ENCODE data around the gene SPEG.

The SPEG gene

DNA sequence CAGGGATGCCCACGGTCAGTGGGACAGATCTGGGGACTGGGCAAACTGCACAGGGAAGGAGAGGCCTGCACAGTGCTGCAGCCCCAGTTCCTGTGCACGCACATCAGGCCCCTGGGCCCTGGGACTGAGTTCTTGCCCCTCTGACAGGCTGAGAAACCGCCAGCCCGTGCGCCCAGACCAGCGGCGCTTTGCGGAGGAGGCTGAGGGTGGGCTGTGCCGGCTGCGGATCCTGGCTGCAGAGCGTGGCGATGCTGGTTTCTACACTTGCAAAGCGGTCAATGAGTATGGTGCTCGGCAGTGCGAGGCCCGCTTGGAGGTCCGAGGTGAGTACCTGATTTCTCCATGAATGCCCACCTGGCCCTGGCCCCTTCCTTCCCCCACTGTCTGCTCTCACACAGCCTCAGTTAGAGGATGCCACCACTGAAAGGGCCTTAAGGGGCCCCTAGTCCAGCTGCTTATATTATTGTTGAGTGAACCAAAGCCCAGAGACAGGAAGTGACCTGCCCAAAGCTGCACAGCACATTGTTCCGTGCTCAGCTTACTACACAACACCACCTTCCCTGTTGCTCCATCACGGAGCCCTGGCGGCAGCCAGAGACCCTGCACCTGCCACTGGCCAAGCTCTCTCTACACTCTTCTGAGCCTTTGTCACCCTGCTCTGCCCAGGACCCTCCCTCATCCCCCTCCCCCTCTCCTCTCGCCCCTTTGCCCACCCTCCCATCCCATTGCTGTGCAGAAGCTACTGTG lies 29.8 kb downstream of the SPEG start:
- TF ChIP-seq, protein P1, sequence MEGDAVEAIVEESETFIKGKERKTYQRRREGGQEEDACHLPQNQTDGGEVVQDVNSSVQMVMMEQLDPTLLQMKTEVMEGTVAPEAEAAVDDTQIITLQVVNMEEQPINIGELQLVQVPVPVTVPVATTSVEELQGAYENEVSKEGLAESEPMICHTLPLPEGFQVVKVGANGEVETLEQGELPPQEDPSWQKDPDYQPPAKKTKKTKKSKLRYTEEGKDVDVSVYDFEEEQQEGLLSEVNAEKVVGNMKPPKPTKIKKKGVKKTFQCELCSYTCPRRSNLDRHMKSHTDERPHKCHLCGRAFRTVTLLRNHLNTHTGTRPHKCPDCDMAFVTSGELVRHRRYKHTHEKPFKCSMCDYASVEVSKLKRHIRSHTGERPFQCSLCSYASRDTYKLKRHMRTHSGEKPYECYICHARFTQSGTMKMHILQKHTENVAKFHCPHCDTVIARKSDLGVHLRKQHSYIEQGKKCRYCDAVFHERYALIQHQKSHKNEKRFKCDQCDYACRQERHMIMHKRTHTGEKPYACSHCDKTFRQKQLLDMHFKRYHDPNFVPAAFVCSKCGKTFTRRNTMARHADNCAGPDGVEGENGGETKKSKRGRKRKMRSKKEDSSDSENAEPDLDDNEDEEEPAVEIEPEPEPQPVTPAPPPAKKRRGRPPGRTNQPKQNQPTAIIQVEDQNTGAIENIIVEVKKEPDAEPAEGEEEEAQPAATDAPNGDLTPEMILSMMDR (IDR thresholded peaks at IDR 0.05; ENCODE audit: borderline replicate concordance, insufficient read depth, low read depth, low read length), result no peak
- no peak overlapping the region for H3K4me3 ChIP-seq (ENCODE audit: low read depth, low read length)

DNA sequence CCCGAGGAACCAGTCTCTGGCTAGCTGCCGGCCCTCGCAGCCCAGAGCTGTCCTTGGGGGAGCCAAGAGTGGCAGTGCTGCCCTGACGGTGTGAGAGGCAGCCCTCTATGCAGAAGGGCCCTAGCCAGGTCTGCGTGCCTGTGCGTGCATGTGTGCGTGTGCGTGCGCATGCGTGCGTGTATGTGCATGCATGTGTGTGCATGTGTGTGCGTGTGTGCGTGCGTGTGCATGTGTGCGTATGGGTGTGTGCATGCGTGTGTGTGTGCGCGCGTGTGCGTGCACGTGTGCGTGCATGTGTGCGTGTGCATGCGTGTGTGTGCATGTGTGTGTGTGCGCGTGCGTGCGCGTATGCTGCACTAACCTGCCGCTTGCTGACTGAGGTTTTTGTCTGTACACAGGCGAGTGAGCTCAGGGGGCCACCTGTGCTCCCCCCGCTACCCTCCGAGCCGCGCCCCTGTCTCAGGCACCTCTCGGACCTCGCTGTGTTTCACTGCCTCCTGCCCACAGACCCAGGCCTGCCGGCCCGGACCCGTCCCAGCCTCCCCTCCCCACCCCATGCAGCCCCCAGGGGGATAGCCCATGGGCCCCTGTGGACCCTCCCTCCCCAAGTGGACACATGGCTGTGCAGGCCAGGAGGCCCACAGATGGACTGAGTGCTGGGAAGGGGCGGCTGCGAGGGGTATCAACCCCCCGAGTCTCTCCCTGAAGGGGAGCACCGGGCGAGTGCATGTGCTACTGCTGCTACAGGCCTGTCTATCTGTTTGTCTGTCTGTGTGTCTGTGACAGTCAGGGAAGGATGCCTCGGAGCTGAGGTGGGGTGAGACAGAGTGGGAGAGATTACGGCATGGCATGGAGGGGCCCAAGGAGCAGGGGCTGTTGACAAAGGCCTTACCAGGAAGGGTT lies 31.3 kb downstream of the SPEG start:
- TF ChIP-seq, protein P1 (IDR thresholded peaks at IDR 0.05; ENCODE audit: borderline replicate concordance, insufficient read depth, low read depth, low read length), result no peak
- no peak overlapping the region for H3K4me3 ChIP-seq (ENCODE audit: low read depth, low read length)

DNA sequence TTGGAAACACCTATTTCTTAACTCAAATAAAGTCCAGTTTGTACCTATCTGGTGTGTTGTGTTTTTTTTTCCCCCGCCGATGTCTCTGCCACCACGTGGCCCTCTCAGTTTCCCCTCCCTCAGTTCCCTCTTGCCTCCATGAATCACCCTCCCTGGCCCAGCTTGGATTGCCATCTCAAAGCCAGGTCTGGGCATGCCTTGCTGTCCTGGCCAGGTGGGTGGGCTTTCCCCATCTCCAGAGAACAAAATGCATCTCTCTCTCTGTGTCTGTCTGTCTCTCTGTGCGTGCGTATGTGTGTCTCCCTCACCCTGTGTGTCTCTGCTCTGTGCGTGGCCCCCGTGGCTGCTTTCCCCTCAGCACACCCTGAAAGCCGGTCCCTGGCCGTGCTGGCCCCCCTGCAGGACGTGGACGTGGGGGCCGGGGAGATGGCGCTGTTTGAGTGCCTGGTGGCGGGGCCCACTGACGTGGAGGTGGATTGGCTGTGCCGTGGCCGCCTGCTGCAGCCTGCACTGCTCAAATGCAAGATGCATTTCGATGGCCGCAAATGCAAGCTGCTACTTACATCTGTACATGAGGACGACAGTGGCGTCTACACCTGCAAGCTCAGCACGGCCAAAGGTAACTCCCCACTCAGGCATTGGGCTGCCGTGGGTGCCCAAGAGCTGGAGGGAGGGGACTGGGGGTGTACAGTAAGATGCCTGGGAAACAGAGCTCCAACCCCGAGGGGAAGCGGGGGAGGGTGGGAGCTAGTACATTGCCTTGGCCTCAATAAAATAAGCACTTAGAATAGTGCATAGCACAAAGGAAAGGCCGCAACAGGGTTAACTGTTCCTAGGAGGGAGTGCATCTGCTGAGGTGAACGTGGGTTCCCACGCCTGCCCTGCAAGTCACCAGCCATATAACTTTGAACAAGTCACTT lies 32.4 kb downstream of the SPEG start:
- H3K4me3 ChIP-seq (ENCODE audit: low read depth, low read length), result no peak overlapping the region
- TF ChIP-seq, protein P1 (IDR thresholded peaks at IDR 0.05; ENCODE audit: borderline replicate concordance, insufficient read depth, low read depth, low read length), result no peak

DNA sequence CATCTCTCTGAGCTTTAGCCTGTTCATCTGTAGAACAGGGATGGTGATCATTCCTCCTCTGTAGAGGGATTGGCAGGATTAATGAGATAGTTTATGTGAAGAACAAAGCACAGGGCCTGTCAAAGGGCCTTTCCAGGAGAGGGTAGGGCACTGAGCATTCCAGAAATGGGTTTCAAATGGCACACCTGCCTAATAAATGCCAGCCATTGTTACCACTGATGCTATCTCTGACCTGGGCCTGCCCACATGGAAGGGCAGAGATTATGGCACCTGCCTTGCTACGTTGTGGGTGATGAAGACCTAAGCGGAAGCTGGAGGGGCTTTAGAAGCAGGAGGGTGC lies 33.1 kb downstream of the SPEG start:
- no peak overlapping the region for H3K4me3 ChIP-seq (ENCODE audit: low read depth, low read length)
- TF ChIP-seq, protein P1 (IDR thresholded peaks at IDR 0.05; ENCODE audit: borderline replicate concordance, insufficient read depth, low read depth, low read length), result no peak

DNA sequence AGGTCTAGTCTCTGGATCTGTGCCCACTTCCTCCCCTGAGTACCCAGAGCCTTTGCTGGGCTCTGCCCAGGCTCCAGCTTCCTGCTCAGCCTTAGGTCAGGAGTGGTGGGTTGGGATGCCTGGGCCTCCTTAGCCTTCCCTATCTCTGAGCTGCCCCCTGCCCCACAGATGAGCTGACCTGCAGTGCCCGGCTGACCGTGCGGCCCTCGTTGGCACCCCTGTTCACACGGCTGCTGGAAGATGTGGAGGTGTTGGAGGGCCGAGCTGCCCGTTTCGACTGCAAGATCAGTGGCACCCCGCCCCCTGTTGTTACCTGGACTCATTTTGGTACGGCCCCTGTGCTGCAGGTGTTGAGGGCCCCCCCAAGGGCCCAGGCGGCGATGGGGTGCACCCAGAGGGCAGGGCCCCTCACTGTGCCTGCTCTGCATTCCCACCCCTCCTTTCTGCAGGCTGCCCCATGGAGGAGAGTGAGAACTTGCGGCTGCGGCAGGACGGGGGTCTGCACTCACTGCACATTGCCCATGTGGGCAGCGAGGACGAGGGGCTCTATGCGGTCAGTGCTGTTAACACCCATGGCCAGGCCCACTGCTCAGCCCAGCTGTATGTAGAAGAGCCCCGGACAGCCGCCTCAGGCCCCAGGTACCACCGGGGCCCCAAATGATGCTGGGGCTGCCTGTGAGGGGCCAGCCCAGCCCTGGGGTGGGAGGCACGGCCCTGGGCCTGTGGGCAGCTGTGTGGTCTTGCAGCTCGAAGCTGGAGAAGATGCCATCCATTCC lies 34.0 kb downstream of the SPEG start:
- H3K4me3 ChIP-seq (ENCODE audit: low read depth, low read length), result no peak overlapping the region
- TF ChIP-seq, protein P1 (IDR thresholded peaks at IDR 0.05; ENCODE audit: borderline replicate concordance, insufficient read depth, low read depth, low read length), result no peak

DNA sequence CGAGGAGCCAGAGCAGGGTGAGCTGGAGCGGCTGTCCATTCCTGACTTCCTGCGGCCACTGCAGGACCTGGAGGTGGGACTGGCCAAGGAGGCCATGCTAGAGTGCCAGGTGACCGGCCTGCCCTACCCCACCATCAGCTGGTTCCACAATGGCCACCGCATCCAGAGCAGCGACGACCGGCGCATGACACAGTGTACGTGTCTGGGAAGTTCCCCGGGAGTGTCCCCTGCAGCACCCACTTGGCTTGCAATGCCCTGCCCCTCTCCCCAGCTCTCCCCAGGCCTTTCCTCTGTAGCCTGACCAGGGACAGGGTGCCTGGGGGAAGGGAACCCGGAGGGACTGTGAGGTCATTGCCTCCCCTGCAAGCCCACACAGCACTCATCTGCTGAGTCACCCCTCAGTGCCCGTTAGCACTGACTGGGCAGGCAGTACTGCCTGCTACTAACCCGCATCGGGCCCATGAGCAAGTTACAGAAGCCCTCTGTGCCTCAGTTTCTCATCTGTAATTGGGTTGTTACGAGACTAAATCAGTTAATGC lies 34.6 kb downstream of the SPEG start:
- TF ChIP-seq, protein P1 (IDR thresholded peaks at IDR 0.05; ENCODE audit: borderline replicate concordance, insufficient read depth, low read depth, low read length), result no peak
- no peak overlapping the region for H3K4me3 ChIP-seq (ENCODE audit: low read depth, low read length)
